ENCODE data around the gene NDUFA7.

DNA sequence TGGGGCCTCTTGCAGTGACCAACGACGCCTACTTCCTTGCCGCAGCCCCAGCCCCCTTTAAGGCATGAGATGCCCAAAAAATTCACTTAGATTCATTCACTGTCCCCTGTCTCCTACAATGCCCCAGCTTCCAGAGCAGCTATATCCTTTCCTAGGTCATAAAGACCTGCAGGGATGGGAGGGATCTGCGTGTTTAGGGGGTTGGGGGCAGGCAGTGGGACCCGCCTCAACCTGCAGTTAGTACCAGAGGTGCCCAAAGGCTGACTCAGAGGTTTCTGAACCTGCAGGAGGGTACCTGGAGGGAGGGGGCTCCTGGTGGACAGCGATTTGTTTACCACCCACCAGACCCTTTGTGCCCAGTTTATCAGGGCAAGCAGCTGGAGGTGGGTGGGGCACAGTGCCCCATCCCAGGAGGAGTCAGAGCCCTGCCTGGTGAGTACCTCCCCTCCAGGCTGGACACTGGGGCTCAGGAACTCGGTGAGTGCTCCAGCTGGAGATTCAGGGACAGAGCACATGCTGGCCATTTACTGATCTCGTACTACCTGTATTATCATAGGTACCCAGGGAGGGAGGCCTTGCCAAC, 10.2 kb upstream of the NDUFA7 start:
- TF ChIP-seq, protein P1, sequence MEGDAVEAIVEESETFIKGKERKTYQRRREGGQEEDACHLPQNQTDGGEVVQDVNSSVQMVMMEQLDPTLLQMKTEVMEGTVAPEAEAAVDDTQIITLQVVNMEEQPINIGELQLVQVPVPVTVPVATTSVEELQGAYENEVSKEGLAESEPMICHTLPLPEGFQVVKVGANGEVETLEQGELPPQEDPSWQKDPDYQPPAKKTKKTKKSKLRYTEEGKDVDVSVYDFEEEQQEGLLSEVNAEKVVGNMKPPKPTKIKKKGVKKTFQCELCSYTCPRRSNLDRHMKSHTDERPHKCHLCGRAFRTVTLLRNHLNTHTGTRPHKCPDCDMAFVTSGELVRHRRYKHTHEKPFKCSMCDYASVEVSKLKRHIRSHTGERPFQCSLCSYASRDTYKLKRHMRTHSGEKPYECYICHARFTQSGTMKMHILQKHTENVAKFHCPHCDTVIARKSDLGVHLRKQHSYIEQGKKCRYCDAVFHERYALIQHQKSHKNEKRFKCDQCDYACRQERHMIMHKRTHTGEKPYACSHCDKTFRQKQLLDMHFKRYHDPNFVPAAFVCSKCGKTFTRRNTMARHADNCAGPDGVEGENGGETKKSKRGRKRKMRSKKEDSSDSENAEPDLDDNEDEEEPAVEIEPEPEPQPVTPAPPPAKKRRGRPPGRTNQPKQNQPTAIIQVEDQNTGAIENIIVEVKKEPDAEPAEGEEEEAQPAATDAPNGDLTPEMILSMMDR (IDR thresholded peaks at IDR 0.05): no peak
- no peak for TF ChIP-seq EZH2 (IDR thresholded peaks at IDR 0.05; ENCODE audit: borderline replicate concordance, insufficient read depth, low read depth, low read length, poor library complexity, severe bottlenecking)
